AG20443 (cell line): Measurements from ENCODE around the gene BTBD10.
"Not testable (repeated sequence)": the region's sequence is repeated elsewhere in the genome, so short reads cannot be mapped to it uniquely, and the experiment has no call there.

ENCODE experiments used
- DNase-seq: peaks from one replicate; pipeline ENCODE4 v3.0.0; 2012; ENCODE audit warnings: low spot score, mixed read lengths

Gene BTBD10

GRCh38 chr11:13440100-13440855 is 22.7 kb downstream of the BTBD10 start:
- peak; percentile 85 for DNase-seq

- DNase-seq: no peak
Observed at GRCh38 chr11:13438291-13438690, 24.7 kb downstream of the BTBD10 start.

GRCh38 chr11:13436836-13437235 is 26.2 kb downstream of the BTBD10 start:
- not testable (repeated sequence) for DNase-seq

GRCh38 chr11:13434247-13435205 is 28.5 kb downstream of the BTBD10 start:
- no peak for DNase-seq

GRCh38 chr11:13433437-13433836 is 29.6 kb downstream of the BTBD10 start:
- no peak for DNase-seq

- DNase-seq: no peak
Observed at GRCh38 chr11:13429836-13430235, 33.2 kb downstream of the BTBD10 start.

GRCh38 chr11:13429288-13429687 is 33.7 kb downstream of the BTBD10 start:
- DNase-seq: no peak

- DNase-seq: no peak
Observed at GRCh38 chr11:13427440-13427839, 35.6 kb downstream of the BTBD10 start.

- no peak for DNase-seq
Observed at GRCh38 chr11:13423372-13423771, 39.6 kb downstream of the BTBD10 start.

GRCh38 chr11:13421561-13421960 is 41.5 kb downstream of the BTBD10 start:
- no peak for DNase-seq

- no peak for DNase-seq
Observed at GRCh38 chr11:13415201-13415600, 47.8 kb downstream of the BTBD10 start.

- no peak for DNase-seq
Observed at GRCh38 chr11:13405220-13405619, 57.8 kb downstream of the BTBD10 start.

- not testable (repeated sequence) for DNase-seq
Observed at GRCh38 chr11:13398335-13398734, 64.7 kb downstream of the BTBD10 start.

- no peak for DNase-seq
Observed at GRCh38 chr11:13391217-13391616, 71.8 kb downstream of the BTBD10 start.

GRCh38 chr11:13388741-13389140 is 74.3 kb downstream of the BTBD10 start:
- DNase-seq: no peak

- no peak for DNase-seq
Observed at GRCh38 chr11:13386567-13386966, 76.5 kb downstream of the BTBD10 start.

- DNase-seq: peak; percentile 70
Observed at GRCh38 chr11:13384908-13385640, 77.9 kb downstream of the BTBD10 start.

- DNase-seq: no peak
Observed at GRCh38 chr11:13382751-13383150, 80.3 kb downstream of the BTBD10 start.

GRCh38 chr11:13380731-13381130 is 82.3 kb downstream of the BTBD10 start:
- no peak for DNase-seq

- DNase-seq: no peak
Observed at GRCh38 chr11:13378316-13378715, 84.7 kb downstream of the BTBD10 start.

- DNase-seq: no peak
Observed at GRCh38 chr11:13376838-13377237, 86.2 kb downstream of the BTBD10 start.

- no peak for DNase-seq
Observed at GRCh38 chr11:13376402-13376801, 86.6 kb downstream of the BTBD10 start.
